ENCODE data around the gene DENND1A. TPM values are rescaled to one million over a fixed set of nuclear protein-coding genes. Genes with fewer than 3 reads are reported as not detected.

Gene DENND1A
- total RNA-seq, 1 experiment from 2014 or later: 19.7 TPM

DNA sequence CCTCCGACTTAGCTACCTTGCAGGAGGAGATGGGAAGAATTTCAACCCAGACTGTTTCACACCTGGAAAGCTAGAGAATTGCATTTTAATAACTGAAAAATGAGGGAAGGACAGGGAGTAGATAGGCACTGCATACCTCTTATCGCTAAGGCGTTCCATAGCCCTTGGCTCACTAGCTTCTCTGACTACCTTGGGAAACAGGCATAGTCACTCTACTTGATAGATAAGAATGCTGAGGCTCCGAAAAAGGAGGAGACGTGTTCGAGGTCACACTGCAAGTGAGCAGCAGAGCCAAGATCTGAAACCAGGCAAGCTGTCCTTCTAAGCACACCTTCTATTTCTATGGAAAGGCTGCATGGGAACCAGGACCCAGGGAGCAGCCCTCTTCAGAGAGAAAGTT is 405.1 kb downstream of the DENND1A start:
- H3K4me1 ChIP-seq (ENCODE audit: control insufficient read depth, insufficient read depth, low read length): no peaks in the 10 kb centered on the region
- H3K36me3 ChIP-seq (ENCODE audit: control insufficient read depth, insufficient read depth, low read length): no peaks in the 10 kb centered on the region
- H3K27ac ChIP-seq (ENCODE audit: low read length): no peak overlapping the region
- intact Hi-C loops (cut with micrococcal nuclease; ENCODE audit: unreplicated experiment): no loop called here
- ATAC-seq (no peak), DNase-seq (ENCODE audit: low read depth, low spot score) (no peak)
- no TSS peak for BruUV-seq (replicated peaks)
- POLR2A ChIA-PET: no interaction called here
- in situ Hi-C loops (cut with HindIII; ENCODE audit: low pct_unique_long_range_greater_than_20kb, low sequenced_read_pairs): no loop called here
- no peak overlapping the region for H3K4me3 ChIP-seq (ENCODE audit: low read depth in 2 of 2, low read length in 2 of 2)
- CTCF ChIA-PET: no interaction called here
- TF ChIP-seq TCF7L2 (IDR thresholded peaks at IDR 0.05; ENCODE audit: low read depth, low read length) (no peak), SIN3A (IDR thresholded peaks at IDR 0.05; ENCODE audit: borderline replicate concordance, insufficient read depth, low read depth, low read length) (no peak), POLR2AphosphoS5 (IDR thresholded peaks at IDR 0.05; ENCODE audit: low read depth, low read length) (no peak)
- TF ChIP-seq, protein P1, sequence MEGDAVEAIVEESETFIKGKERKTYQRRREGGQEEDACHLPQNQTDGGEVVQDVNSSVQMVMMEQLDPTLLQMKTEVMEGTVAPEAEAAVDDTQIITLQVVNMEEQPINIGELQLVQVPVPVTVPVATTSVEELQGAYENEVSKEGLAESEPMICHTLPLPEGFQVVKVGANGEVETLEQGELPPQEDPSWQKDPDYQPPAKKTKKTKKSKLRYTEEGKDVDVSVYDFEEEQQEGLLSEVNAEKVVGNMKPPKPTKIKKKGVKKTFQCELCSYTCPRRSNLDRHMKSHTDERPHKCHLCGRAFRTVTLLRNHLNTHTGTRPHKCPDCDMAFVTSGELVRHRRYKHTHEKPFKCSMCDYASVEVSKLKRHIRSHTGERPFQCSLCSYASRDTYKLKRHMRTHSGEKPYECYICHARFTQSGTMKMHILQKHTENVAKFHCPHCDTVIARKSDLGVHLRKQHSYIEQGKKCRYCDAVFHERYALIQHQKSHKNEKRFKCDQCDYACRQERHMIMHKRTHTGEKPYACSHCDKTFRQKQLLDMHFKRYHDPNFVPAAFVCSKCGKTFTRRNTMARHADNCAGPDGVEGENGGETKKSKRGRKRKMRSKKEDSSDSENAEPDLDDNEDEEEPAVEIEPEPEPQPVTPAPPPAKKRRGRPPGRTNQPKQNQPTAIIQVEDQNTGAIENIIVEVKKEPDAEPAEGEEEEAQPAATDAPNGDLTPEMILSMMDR (IDR thresholded peaks at IDR 0.05): no peak
- TF ChIP-seq, protein P2, sequence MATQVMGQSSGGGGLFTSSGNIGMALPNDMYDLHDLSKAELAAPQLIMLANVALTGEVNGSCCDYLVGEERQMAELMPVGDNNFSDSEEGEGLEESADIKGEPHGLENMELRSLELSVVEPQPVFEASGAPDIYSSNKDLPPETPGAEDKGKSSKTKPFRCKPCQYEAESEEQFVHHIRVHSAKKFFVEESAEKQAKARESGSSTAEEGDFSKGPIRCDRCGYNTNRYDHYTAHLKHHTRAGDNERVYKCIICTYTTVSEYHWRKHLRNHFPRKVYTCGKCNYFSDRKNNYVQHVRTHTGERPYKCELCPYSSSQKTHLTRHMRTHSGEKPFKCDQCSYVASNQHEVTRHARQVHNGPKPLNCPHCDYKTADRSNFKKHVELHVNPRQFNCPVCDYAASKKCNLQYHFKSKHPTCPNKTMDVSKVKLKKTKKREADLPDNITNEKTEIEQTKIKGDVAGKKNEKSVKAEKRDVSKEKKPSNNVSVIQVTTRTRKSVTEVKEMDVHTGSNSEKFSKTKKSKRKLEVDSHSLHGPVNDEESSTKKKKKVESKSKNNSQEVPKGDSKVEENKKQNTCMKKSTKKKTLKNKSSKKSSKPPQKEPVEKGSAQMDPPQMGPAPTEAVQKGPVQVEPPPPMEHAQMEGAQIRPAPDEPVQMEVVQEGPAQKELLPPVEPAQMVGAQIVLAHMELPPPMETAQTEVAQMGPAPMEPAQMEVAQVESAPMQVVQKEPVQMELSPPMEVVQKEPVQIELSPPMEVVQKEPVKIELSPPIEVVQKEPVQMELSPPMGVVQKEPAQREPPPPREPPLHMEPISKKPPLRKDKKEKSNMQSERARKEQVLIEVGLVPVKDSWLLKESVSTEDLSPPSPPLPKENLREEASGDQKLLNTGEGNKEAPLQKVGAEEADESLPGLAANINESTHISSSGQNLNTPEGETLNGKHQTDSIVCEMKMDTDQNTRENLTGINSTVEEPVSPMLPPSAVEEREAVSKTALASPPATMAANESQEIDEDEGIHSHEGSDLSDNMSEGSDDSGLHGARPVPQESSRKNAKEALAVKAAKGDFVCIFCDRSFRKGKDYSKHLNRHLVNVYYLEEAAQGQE (IDR thresholded peaks at IDR 0.05; ENCODE audit: insufficient read depth in 1 of 2, low read depth in 2 of 2, low read length in 1 of 2): no peak
- no peaks in the 10 kb centered on the region for H3K9me3 ChIP-seq (ENCODE audit: control insufficient read depth, insufficient read depth, low read depth, low read length)
- no peaks in the 10 kb centered on the region for H3K27me3 ChIP-seq (ENCODE audit: control insufficient read depth, insufficient read depth, low read length)

DNA sequence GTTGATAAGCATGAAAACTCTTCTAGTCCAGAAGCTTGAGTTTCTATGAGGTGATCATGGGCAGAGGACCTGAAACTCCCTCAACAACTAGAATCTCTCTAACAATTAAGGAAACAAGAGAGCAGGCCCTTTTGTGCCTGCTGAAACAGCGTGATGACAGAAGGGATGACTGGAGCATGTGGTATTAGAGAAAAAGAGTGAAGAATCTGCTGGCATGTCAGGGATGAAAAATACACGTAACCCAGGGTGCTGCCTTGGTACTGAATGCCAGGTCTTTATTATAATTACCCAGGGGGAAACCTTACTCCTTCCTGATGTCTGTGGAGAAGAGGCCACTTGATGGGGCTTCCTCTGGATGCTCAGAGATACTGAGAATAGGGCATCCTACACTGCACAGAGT is 406.1 kb downstream of the DENND1A start:
- H3K4me3 ChIP-seq (ENCODE audit: low read depth in 2 of 2, low read length in 2 of 2): no peak overlapping the region
- DNase-seq (ENCODE audit: low read depth, low spot score) (no peak), ATAC-seq (no peak)
- H3K36me3 ChIP-seq (ENCODE audit: control insufficient read depth, insufficient read depth, low read length): no peaks in the 10 kb centered on the region
- no peaks in the 10 kb centered on the region for H3K4me1 ChIP-seq (ENCODE audit: control insufficient read depth, insufficient read depth, low read length)
- intact Hi-C loops (cut with micrococcal nuclease; ENCODE audit: unreplicated experiment): no loop called here
- H3K9me3 ChIP-seq (ENCODE audit: control insufficient read depth, insufficient read depth, low read depth, low read length): no peaks in the 10 kb centered on the region
- ChIA-PET POLR2A (interaction anchor here (0.6 kb wide), 1 partner anchor 14 kb away, joined by 3 read pairs; no protein-coding TSS in a partner anchor), CTCF (no interaction called here)
- H3K27ac ChIP-seq (ENCODE audit: low read length): no peak overlapping the region
- no peaks in the 10 kb centered on the region for H3K27me3 ChIP-seq (ENCODE audit: control insufficient read depth, insufficient read depth, low read length)
- in situ Hi-C loops (cut with HindIII; ENCODE audit: low pct_unique_long_range_greater_than_20kb, low sequenced_read_pairs): no loop called here
- TF ChIP-seq, protein P1 (IDR thresholded peaks at IDR 0.05): no peak
- TF ChIP-seq SIN3A (IDR thresholded peaks at IDR 0.05; ENCODE audit: borderline replicate concordance, insufficient read depth, low read depth, low read length) (no peak), TCF7L2 (IDR thresholded peaks at IDR 0.05; ENCODE audit: low read depth, low read length) (no peak), POLR2AphosphoS5 (IDR thresholded peaks at IDR 0.05; ENCODE audit: low read depth, low read length) (no peak)
- TF ChIP-seq, protein P2 (IDR thresholded peaks at IDR 0.05; ENCODE audit: insufficient read depth in 1 of 2, low read depth in 2 of 2, low read length in 1 of 2): no peak
- no TSS peak for BruUV-seq (replicated peaks)
